H54 (cell line): ENCODE measurements around the gene FETUB.
"Not testable (repeated sequence)": the region's sequence is repeated elsewhere in the genome, so short reads cannot be mapped to it uniquely, and the experiment has no call there.

Source experiments
- DNase-seq: peaks from one replicate; pipeline ENCODE4 v3.0.0; 2011; ENCODE audit warnings: low spot score, mixed read lengths; ENCODE audit not compliant: insufficient read length
- FAIRE-seq: peaks from 3 replicates; lab custom pipeline; 2011; peaks lifted over from hg19 to GRCh38; lab: Jason Lieb, UNC
- POLR2A ChIP-seq: IDR thresholded peaks from 2 replicates; pipeline ENCODE4 v1.6.1; 2011; ENCODE audit warnings: low read depth, mild to moderate bottlenecking, low read length

FETUB gene

GRCh38 chr3:186663361-186664118 lies 23.3 kb downstream of the FETUB start:
- DNase-seq: no peak
- no peak for TF ChIP-seq POLR2A
- FAIRE-seq: no peak

DNA sequence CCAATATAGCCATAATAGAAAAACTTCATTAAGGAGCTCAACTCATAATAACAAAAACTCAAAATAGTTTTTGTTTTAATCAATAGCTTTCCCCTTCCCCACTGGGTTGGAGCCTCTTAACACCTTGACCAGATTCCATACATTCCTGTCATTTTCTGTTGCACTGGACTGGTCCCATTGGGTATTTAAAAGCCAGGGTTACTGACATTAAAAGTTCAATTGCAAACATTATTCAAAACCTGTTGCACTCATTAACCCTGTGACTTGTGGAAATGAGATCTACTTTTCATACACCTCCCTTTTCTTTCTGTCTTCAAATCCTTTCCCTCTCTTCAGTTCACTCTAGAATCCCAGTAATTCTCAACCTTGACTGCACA lies 23.9 kb downstream of the FETUB start:
- FAIRE-seq: no peak
- no peak for TF ChIP-seq POLR2A
- no peak for DNase-seq

- DNase-seq (no peak), FAIRE-seq (no peak)
- TF ChIP-seq POLR2A: no peak
Observed at GRCh38 chr3:186664506-186664905, 24.3 kb downstream of the FETUB start.

DNA sequence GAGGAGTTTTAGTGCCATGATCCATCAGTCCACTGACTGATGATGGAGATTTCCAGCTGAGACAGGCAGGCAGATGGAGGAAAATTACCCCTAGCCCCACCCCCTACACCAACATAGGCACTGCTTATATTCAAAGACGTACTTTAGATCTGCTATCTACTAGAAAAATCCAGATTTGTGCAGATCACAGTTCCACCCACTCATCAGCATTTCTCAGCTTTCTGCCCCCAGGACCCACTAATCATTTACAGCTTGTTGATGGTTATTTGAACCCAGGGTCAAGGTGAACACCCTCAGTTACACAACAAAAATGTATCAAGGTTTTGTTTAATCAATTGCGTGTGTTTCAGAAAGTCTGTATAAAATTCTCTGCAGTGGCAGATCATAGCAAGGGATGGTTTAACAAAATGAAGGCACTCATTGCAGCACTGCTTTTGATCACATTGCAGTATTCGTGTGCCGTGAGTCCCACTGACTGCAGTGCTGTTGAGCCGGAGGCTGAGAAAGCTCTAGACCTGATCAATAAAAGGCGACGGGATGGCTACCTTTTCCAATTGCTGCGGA lies 25.5 kb downstream of the FETUB start, which contains the start of gene HRG:
TSS of gene HRG (plus strand) at position 390 of the 564 bp plus-strand sequence. CDS start at position 408, 18 bp downstream.
- FAIRE-seq (no peak), DNase-seq (no peak)
- TF ChIP-seq POLR2A: no peak

- TF ChIP-seq POLR2A: no peak
- no peak for FAIRE-seq
Observed at GRCh38 chr3:186668426-186668825, 28.2 kb downstream of the FETUB start.

GRCh38 chr3:186669378-186670084 lies 29.3 kb downstream of the FETUB start:
- DNase-seq (no peak), FAIRE-seq (no peak)

More at GRCh38 chr3:186668426-186668825, 28.2 kb downstream of the FETUB start:
- DNase-seq: no peak

DNA sequence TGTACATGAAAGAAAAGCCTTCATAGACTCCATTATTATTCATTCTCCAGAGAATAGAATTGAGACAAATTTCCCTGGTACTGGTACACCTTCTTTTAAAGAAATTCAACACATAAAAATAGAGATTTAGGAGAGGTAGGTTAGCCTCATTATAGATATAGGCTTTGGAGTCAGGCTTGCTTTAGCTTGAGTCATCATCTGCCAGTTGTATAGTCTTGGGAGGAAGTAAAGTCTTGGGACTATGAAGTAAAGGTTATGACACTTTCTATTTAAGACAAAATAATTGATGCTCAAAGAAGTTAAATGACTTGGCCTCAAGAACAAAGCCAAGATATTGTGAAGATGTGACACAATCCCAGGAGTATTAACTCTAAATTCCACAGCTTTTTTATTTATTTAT lies 30.0 kb downstream of the FETUB start:
- DNase-seq (no peak), FAIRE-seq (no peak)
- TF ChIP-seq POLR2A: no peak

More at GRCh38 chr3:186669378-186670084, 29.3 kb downstream of the FETUB start:
- TF ChIP-seq POLR2A: no peak

DNA sequence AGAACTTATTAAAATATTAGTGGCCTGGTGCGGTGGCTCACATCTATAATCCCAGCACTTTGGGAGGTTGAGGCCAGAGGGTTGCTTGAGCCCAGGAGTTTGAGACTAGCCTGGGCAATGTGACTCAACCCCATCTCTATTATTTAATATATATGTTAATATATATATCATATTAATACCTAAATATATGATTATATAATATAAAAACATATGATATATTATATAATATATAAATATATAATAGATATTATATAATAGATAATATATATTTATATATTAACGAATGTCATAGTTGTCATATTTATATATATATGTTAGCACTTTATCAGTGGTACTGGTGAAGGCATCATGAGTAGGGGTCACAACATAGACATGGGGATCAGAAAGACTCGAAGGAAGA lies 30.9 kb downstream of the FETUB start:
- DNase-seq: no peak
- no peak for TF ChIP-seq POLR2A
- no peak for FAIRE-seq

- DNase-seq (no peak), FAIRE-seq (no peak)
- no peak for TF ChIP-seq POLR2A
Observed at GRCh38 chr3:186678604-186679003, 38.4 kb downstream of the FETUB start.

- no peak for DNase-seq
- FAIRE-seq: no peak
- TF ChIP-seq POLR2A: no peak
Observed at GRCh38 chr3:186679151-186679550, 39.0 kb downstream of the FETUB start.

DNA sequence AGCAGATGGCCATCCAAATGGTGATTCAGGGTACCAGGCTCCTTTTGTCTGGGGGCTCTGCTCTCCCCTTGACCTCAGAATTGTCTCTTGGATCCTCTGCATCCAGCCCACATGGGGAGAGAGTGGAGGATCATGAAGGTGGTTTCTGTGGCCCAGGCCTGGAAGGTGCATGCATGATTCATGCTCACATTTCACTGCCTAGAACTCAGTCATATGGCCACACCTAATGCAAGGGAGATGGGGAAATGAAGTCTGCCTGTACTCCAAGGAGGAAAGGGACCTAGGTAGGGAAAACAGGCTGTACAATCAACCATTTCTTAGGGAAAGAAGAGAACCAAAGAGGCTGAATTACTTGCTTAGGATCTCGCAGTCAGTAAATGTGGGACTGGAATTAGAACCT lies 40.7 kb downstream of the FETUB start:
- no peak for DNase-seq
- FAIRE-seq: no peak
- TF ChIP-seq POLR2A: no peak

GRCh38 chr3:186682812-186683211 lies 42.6 kb downstream of the FETUB start:
- TF ChIP-seq POLR2A: no peak
- no peak for FAIRE-seq
- DNase-seq: no peak

GRCh38 chr3:186683979-186684378 lies 43.8 kb downstream of the FETUB start:
- FAIRE-seq: no peak
- no peak for TF ChIP-seq POLR2A
- DNase-seq: no peak

- not testable (repeated sequence) for FAIRE-seq, DNase-seq
Observed at GRCh38 chr3:186686475-186686874, 46.3 kb downstream of the FETUB start.
